A549 treated with DMSO at 1 μM for 4 hours (cell line): ENCODE results near the gene TMEM69. TPM values are rescaled to one million over a fixed set of nuclear protein-coding genes. Genes with fewer than 3 reads are reported as not detected.

Experiments
- total RNA-seq: library from RNA; stranded (reverse); fragments of 200-300 nt; extraction: Qiagen RNA extraction; gene quantifications from 5 replicates; pipeline ENCODE4 v1.2.3, GENCODE V29; 2022; ENCODE audit warnings: low read depth

TMEM69 gene
- total RNA-seq: 18.7 to 19.8 TPM (median 19.2 TPM) in 5 replicates

GRCh38 chr1:45687754-45688740 lies at the start of gene TMEM69:
TMEM69 (plus strand) TSS chr1:45688181; CDS start chr1:45691069, 2,888 bp downstream.

DNA sequence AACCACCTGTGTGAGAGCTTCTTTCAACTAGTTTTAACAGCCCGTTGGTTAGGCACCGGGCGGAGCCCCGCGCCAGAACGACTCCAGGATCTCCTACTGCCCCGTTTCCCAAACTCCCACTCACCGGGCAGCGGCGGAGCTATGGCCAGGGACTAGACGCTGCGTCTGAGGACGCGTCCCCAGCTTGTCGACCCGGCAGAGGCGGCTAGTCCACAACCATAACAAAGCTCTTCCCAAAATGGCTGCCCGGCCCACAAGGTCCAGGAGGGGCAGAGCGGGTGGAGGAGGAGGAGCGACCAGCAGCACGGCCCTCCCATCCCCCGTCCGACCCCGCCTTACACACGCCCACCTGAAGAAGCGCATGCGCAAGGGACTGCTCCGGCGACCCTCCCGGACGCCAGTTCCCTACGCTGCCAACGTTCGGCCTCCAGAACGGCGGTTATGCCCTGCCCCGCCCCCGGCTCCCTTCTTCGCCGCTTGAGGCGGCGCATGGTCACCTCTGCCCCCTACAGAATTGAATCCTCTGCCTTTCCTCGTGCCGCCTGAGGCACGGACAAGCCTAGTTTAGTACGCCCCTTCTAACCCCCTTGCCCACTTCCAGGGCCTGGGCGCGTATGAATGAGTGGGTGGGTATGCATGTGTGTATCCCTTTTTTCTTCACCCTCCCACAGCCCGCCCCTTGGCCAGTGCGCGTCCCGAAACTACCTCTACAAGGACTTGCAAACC lies 1.5 kb upstream of the TMEM69 start, which contains the start of gene GPBP1L1:
Gene GPBP1L1, minus strand, starts transcription at position 246 of the 726 bp plus-strand sequence. CDS start 27,446 bp downstream, outside the sequence.

Other genes with a start within 250 kb of the TMEM69 start
- gene TESK2, start 197.0 kb upstream of the TMEM69 start, total RNA-seq: 0.30 to 0.39 TPM (median 0.34 TPM) in 5 replicates
- gene CCDC163, start 188.1 kb upstream of the TMEM69 start, total RNA-seq: 1.5 to 2.0 TPM (median 1.7 TPM) in 5 replicates
- gene MMACHC, start 187.9 kb upstream of the TMEM69 start, total RNA-seq: 1.8 to 2.1 TPM (median 1.8 TPM) in 5 replicates
- gene PRDX1, start 166.3 kb upstream of the TMEM69 start, total RNA-seq: 2,102 to 2,627 TPM (median 2,236 TPM) in 5 replicates
- gene AKR1A1, start 137.4 kb upstream of the TMEM69 start, total RNA-seq: 74.6 to 95.9 TPM (median 77.9 TPM) in 5 replicates
- 124 to 159 TPM (median 131 TPM) in 5 replicates for gene NASP, start 104.1 kb upstream of the TMEM69 start, total RNA-seq
- gene CCDC17, start 64.1 kb upstream of the TMEM69 start, total RNA-seq: 0.35 to 0.68 TPM (median 0.49 TPM) in 5 replicates
- 35.7 to 45.5 TPM (median 41.9 TPM) in 5 replicates for gene GPBP1L1, start 1.6 kb upstream of the TMEM69 start, total RNA-seq
- 4.1 to 6.6 TPM (median 5.3 TPM) in 5 replicates for gene IPP, start 62.5 kb downstream of the TMEM69 start, total RNA-seq
- 16.5 to 24.2 TPM (median 21.7 TPM) in 5 replicates for gene MAST2, start 115.4 kb downstream of the TMEM69 start, total RNA-seq